Skeletal muscle cell (primary cell): ENCODE data around the gene FAHD1.
"Not testable (repeated sequence)": the region's sequence is repeated elsewhere in the genome, so short reads cannot be mapped to it uniquely, and the experiment has no call there.

ENCODE experiments used
- DNase-seq: peaks from one replicate; pipeline ENCODE4 v3.0.0-alpha.2; 2010; ENCODE audit warnings: low read depth
- H3K4me3 ChIP-seq: 2 replicates; pipeline ENCODE4 v1.5.1; 2011; ENCODE audit warnings: low read depth, mild to moderate bottlenecking, control low read depth, low read length, moderate library complexity

The FAHD1 gene

DNA sequence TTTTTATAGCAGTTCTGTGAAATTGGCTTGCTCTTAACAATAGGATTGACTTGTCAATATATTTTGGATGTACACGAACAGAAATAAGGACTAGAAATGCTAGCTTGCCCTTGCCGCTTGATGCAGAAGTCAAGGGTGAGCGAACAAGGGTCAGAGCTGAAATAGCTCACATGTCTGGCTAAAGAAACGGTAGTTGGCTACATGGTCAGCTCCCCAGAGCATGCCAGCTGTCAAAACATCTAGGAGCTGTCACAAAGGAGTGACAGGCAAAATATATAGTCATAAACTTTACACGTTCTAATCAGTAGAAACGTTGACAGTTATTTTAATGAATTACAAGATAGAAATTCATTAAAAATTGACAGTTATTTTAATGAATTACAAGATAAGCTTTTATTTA, 47.8 kb downstream of the FAHD1 start:
- no peak overlapping the region for H3K4me3 ChIP-seq
- DNase-seq: no peak

- DNase-seq: not testable (repeated sequence)
Measured at GRCh38 chr16:1876066-1876465, 49.1 kb downstream of the FAHD1 start.

GRCh38 chr16:1876468-1876867, 49.5 kb downstream of the FAHD1 start:
- no peak for DNase-seq
- H3K4me3 ChIP-seq: no peak overlapping the region

More at GRCh38 chr16:1876066-1876465, 49.1 kb downstream of the FAHD1 start:
- H3K4me3 ChIP-seq: not testable (repeated sequence)

GRCh38 chr16:1877089-1877488, 50.1 kb downstream of the FAHD1 start:
- no peak overlapping the region for H3K4me3 ChIP-seq
- no peak for DNase-seq

DNA sequence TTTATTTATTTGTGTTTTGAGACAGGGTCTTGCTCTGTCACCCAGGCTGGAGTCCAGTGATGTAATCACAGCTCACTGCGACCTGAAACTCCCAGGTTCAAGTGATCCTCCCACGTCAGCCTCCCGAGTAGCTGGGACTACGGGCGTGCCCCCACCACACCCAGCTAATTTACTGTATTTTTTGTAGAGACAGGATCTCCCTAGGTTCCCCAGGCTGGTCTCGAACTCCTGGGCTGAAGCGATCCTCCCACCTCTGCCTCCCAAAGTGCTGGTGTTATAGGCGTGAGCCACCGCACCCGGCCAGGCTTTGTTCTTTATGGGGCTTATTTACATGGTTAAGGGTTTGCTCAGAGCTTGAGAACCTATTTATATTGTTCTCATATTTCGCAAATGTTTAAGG, 50.8 kb downstream of the FAHD1 start:
- no peak for DNase-seq
- no peak overlapping the region for H3K4me3 ChIP-seq

GRCh38 chr16:1878256-1878655, 51.2 kb downstream of the FAHD1 start:
- no peak for DNase-seq
- H3K4me3 ChIP-seq: no peak overlapping the region
